HepG2 (cell line): ENCODE results near the gene ODC1. TPM values are rescaled to one million over a fixed set of nuclear protein-coding genes. Genes with fewer than 3 reads are reported as not detected.

ENCODE experiments used
- ATAC-seq: fragments of 200-7000 bp; cut with Tn5 transposase; 3 replicates; pipeline ENCODE4 v1.9.1; 2020; ENCODE audit warnings: mild to moderate bottlenecking, moderate library complexity
- BruUV-seq: library from RNA; stranded (reverse); fragments of 400-500 nt; replicated peaks from 2 replicates; lab custom pipeline; 2021; lab: Mats Ljungman, UMichigan
- CTCF ChIA-PET: fragments of 300-600 bp; formaldehyde crosslinking; extraction: SDS; loops from one replicate; lab custom pipeline; 2021; ENCODE audit warnings: low total read pairs, inconsistent platforms, low intra/inter-chr PET ratio; lab: Yijun Ruan, JAX
- POLR2A ChIA-PET: fragments of 350-600 bp; sonication (Branson Sonifier 250); formaldehyde crosslinking; loops from one replicate; lab custom pipeline; 2020; ENCODE audit warnings: antibody characterized with exemption, inconsistent platforms; lab: Yijun Ruan, JAX
- DNase-seq: peaks from one replicate; pipeline ENCODE4 v3.0.0-alpha.2; 2015; ENCODE audit warnings: low spot score
- FAIRE-seq: peaks from 3 replicates; lab custom pipeline; 2011; peaks lifted over from hg19 to GRCh38; lab: Jason Lieb, UNC
- H2AFZ ChIP-seq: one replicate; pipeline ENCODE4 v1.6.1; 2011; ENCODE audit warnings: low read length, inconsistent platforms
- H3K27ac ChIP-seq: fragments of 300-600 bp; 3 replicates; pipeline ENCODE4 v1.8.0; 2011; ENCODE audit warnings: mixed run types, mild to moderate bottlenecking, mixed read lengths, low read length, inconsistent platforms; ENCODE audit not compliant: insufficient read depth; ENCODE audit errors: extremely low read length
- H3K27me3 ChIP-seq, 2 experiments: fragments of 200-600 bp in 1 of 2; 2 replicates in 1 of 2; 3 replicates in 1 of 2; pipeline versions ENCODE4 v1.6.0 to v1.8.0; 2011; ENCODE audit warnings: low read length in 2 of 2, mild to moderate bottlenecking in 2 of 2, moderate library complexity in 2 of 2, inconsistent platforms in 1 of 2; ENCODE audit not compliant: insufficient read depth in 2 of 2, control insufficient read depth in 1 of 2
- H3K36me3 ChIP-seq, 2 experiments: fragments of 200-600 bp in 1 of 2; replicated peaks in 1 of 2; 2 replicates in 1 of 2; 3 replicates in 1 of 2; pipeline versions ENCODE4 v1.5.1 to v1.8.0; 2011; ENCODE audit warnings: low read length in 2 of 2, inconsistent platforms in 1 of 2; ENCODE audit not compliant: insufficient read depth in 2 of 2, control insufficient read depth in 1 of 2
- H3K4me1 ChIP-seq: 2 replicates; pipeline ENCODE4 v1.5.1; 2012; ENCODE audit warnings: low read length, inconsistent platforms; ENCODE audit not compliant: insufficient read depth
- H3K4me2 ChIP-seq: 2 replicates; pipeline ENCODE4 v1.6.0; 2011; ENCODE audit warnings: low read depth, low read length, inconsistent platforms
- H3K4me3 ChIP-seq, 3 experiments: fragments of 200-600 bp in 1 of 3; sonication (generic), shearing (Covaris generic) in 1 of 3; replicated peaks in 1 of 3; 2 replicates each; pipeline ENCODE4 v1.5.1; 2011 to 2016; ENCODE audit warnings: low read length in 3 of 3, inconsistent platforms in 2 of 3, low read depth in 2 of 3, mild to moderate bottlenecking in 2 of 3, control low read depth in 1 of 3, mixed read lengths in 1 of 3; ENCODE audit not compliant: insufficient read depth in 1 of 3
- H3K79me2 ChIP-seq: one replicate; pipeline ENCODE4 v1.6.1; 2011; ENCODE audit warnings: low read length, inconsistent platforms; ENCODE audit not compliant: insufficient read depth
- H3K9ac ChIP-seq: 2 replicates; pipeline ENCODE4 v1.6.0; 2011; ENCODE audit warnings: mild to moderate bottlenecking, low read depth, low read length, inconsistent platforms; ENCODE audit not compliant: insufficient read depth
- H3K9me3 ChIP-seq: 2 replicates; pipeline ENCODE4 v1.5.1; 2012; ENCODE audit warnings: mild to moderate bottlenecking, low read length
- H4K20me1 ChIP-seq: 2 replicates; pipeline ENCODE4 v1.6.0; 2011; ENCODE audit warnings: inconsistent platforms, mild to moderate bottlenecking, low read length, moderate library complexity; ENCODE audit not compliant: insufficient read depth
- AGO2 ChIP-seq: fragments of 200-400 bp; formaldehyde crosslinking; optimal IDR thresholded peaks from 2 replicates; pipeline ENCODE3; 2017; ENCODE audit warnings: mild to moderate bottlenecking, low read depth, low read length, moderate library complexity
- HMGXB3 ChIP-seq: sonication (generic); formaldehyde crosslinking; IDR thresholded peaks from 2 replicates; pipeline ENCODE4 v1.4.0; 2020; ENCODE audit warnings: missing genetic modification reagents, borderline replicate concordance
- RBM22 ChIP-seq: fragments of 200-400 bp; formaldehyde crosslinking; optimal IDR thresholded peaks from 2 replicates; pipeline ENCODE3; 2017; ENCODE audit warnings: mild to moderate bottlenecking, low read length, moderate library complexity
- TCF7L2 ChIP-seq: IDR thresholded peaks from 2 replicates; pipeline ENCODE4 v1.6.1; 2011; ENCODE audit warnings: mild to moderate bottlenecking, low read depth, low read length, moderate library complexity
- TIGD3 ChIP-seq: sonication (generic); formaldehyde crosslinking; IDR thresholded peaks from 2 replicates; pipeline ENCODE4 v1.5.1; 2020; ENCODE audit warnings: mild to moderate bottlenecking, missing genetic modification reagents, borderline replicate concordance
- ZNF205 ChIP-seq: IDR thresholded peaks from 2 replicates; pipeline ENCODE4 v1.6.1; 2018; ENCODE audit warnings: missing biosample characterization, missing genetic modification reagents
- ZNF224 ChIP-seq: sonication (generic); formaldehyde crosslinking; IDR thresholded peaks from 2 replicates; pipeline ENCODE4 v1.5.0; 2020; ENCODE audit warnings: mild to moderate bottlenecking, missing genetic modification reagents
- ZNF639 ChIP-seq: conservative IDR thresholded peaks from 2 replicates; pipeline ENCODE4 v1.6.1; 2018; ENCODE audit warnings: missing genetic modification reagents
- ZNF773 ChIP-seq: sonication (generic); formaldehyde crosslinking; IDR thresholded peaks from 2 replicates; pipeline ENCODE4 v1.4.0; 2020; ENCODE audit warnings: missing genetic modification reagents, borderline replicate concordance
- WGBS: methylation state at CpG from one replicate; pipeline ENCODE4 v1.1.6; 2017; ENCODE audit warnings: low lambda C conversion rate; 5-methylcytosine and 5-hydroxymethylcytosine counted together
- in situ Hi-C: cut with HindIII; loops from 2 replicates; pipeline ENCODE4 v1.10.0; 2017; ENCODE audit warnings: low pct_unique_long_range_greater_than_20kb; ENCODE audit not compliant: extremely low pct_ligation_motif_present
- intact Hi-C: fragments of 100-400 bp; cut with micrococcal nuclease; formaldehyde crosslinking; loops from one replicate; pipeline ENCODE4 v1.10.0; 2022; ENCODE audit not compliant: unreplicated experiment
- polyA plus RNA-seq, 8 experiments: library from polyadenylated mRNA; depleted of rRNA in 3 of 8; stranded (reverse) in 7 of 8; unstranded in 1 of 8; fragments of >200 nt; fragmentation: Illumina TruSeq in 4 of 8; extraction: Trizol in 4 of 8; gene quantifications; 2 replicates each; pipeline versions ENCODE4 v1.2.1 to v1.2.3, GENCODE V29; 2011 to 2016; ENCODE audit warnings: low read depth in 4 of 8, missing spikeins in 1 of 8, mixed read lengths in 1 of 8; ENCODE audit not compliant: insufficient read depth in 1 of 8
- total RNA-seq, 5 experiments: library from RNA; depleted of rRNA; stranded (reverse); fragments of >200 nt; fragmentation: Illumina TruSeq; extraction: Trizol; gene quantifications; 2 replicates each; pipeline ENCODE4 v1.2.3, GENCODE V29; 2016; ENCODE audit warnings: low read depth in 1 of 5
- TF ChIP-seq, protein P1 (sequence below): sonication (generic); formaldehyde crosslinking; IDR thresholded peaks from 2 replicates; pipeline ENCODE4; 2020; ENCODE audit warnings: missing genetic modification reagents, mild to moderate bottlenecking, borderline replicate concordance

ODC1 gene
- total and polyA plus RNA-seq, 2 of the 13 experiments (the other 11 are each of a cell fraction or from before 2014, with no cell fraction given): 142 to 371 TPM

DNA sequence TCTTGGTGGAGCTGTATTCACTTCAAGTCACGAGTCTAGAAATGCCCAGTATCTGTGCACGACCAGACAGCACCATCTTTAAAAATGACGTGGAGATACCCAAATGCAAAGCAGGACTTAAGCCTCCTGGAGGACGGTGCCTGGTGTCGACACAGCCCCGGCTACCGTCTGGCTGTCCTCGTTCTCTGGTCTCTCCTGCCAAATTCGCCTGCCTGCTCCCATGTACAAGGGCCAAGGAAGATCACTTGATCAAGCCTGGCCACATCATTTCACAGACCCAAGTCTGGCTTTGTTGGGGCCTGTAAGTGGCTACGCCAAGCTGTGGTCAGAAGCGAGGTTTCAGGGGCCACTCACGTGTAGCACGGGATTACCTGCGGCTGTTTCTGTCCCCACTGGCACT lies 9.4 kb downstream of the ODC1 start:
- Histone ChIP-seq H3K4me2 (no peak overlapping the region), H3K4me3 (no peak overlapping the region), H3K36me3 (peaks cover 21 to 45% of the 10 kb centered on the region in 2 experiments), H3K9ac (no peak overlapping the region), H3K27ac (no peak overlapping the region), H3K79me2 (no peaks in the 10 kb centered on the region), H3K4me1 (peaks cover 40% of the 10 kb centered on the region), H4K20me1 (no peaks in the 10 kb centered on the region), H2AFZ (no peak overlapping the region), H3K27me3 (peaks cover 4 to 27% of the 10 kb centered on the region in 2 experiments), H3K9me3 (no peaks in the 10 kb centered on the region)
- DNase-seq (no peak), ATAC-seq (no peak), FAIRE-seq (peak; percentile 4)
- in situ Hi-C loops: loop anchor here (5.0 to 25.0 kb wide), 3 partner anchors 316 to 626 kb away; partner anchors contain the start of gene RRM2
- CTCF ChIA-PET: no interaction called here
- POLR2A ChIA-PET: interaction anchor here (4.8 kb wide), 1 partner anchor 10 kb away, joined by 38 read pairs; the partner anchor contains the start of gene ODC1
- no peak for TF ChIP-seq TCF7L2
- TF ChIP-seq AGO2: peak; percentile 61
- TF ChIP-seq ZNF773 (CRISPR knock-in tag): no peak
- no peak for TF ChIP-seq TIGD3 (CRISPR knock-in tag)
- no peak for TF ChIP-seq ZNF224
- peak; percentile 68 for TF ChIP-seq RBM22
- TF ChIP-seq HMGXB3: no peak
- TF ChIP-seq, protein P1, sequence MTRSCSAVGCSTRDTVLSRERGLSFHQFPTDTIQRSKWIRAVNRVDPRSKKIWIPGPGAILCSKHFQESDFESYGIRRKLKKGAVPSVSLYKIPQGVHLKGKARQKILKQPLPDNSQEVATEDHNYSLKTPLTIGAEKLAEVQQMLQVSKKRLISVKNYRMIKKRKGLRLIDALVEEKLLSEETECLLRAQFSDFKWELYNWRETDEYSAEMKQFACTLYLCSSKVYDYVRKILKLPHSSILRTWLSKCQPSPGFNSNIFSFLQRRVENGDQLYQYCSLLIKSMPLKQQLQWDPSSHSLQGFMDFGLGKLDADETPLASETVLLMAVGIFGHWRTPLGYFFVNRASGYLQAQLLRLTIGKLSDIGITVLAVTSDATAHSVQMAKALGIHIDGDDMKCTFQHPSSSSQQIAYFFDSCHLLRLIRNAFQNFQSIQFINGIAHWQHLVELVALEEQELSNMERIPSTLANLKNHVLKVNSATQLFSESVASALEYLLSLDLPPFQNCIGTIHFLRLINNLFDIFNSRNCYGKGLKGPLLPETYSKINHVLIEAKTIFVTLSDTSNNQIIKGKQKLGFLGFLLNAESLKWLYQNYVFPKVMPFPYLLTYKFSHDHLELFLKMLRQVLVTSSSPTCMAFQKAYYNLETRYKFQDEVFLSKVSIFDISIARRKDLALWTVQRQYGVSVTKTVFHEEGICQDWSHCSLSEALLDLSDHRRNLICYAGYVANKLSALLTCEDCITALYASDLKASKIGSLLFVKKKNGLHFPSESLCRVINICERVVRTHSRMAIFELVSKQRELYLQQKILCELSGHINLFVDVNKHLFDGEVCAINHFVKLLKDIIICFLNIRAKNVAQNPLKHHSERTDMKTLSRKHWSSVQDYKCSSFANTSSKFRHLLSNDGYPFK (CRISPR knock-in tag): no peak
- TF ChIP-seq ZNF639 (CRISPR knock-in tag): no peak
- no peak for TF ChIP-seq ZNF205
- intact Hi-C loops: loop anchor here (5.0 kb wide), 1 partner anchor 296 kb away; no protein-coding TSS in a partner anchor
- 98% methylated on average over 13 of the region's 14 CpGs for WGBS
- no TSS peak for BruUV-seq
